Endodermal cell (in vitro differentiated cells): Measurements from ENCODE around the gene PITPNC1. TPM values are rescaled to one million over a fixed set of nuclear protein-coding genes. Genes with fewer than 3 reads are reported as not detected.

ENCODE experiments used
- DNase-seq: peaks from one replicate; pipeline ENCODE4 v3.0.0-alpha.2; 2017
- H3K27ac ChIP-seq: 2 replicates; pipeline ENCODE4 v1.5.1; 2013; ENCODE audit warnings: mild to moderate bottlenecking, low read depth, low read length, moderate library complexity
- H3K27me3 ChIP-seq: 2 replicates; pipeline ENCODE4 v1.6.1; 2013; ENCODE audit warnings: mild to moderate bottlenecking, low read length, moderate library complexity; ENCODE audit not compliant: insufficient read depth, control insufficient read depth, poor library complexity, severe bottlenecking
- H3K36me3 ChIP-seq: 2 replicates; pipeline ENCODE4 v1.7.0; 2013; ENCODE audit warnings: mild to moderate bottlenecking, low read length, moderate library complexity; ENCODE audit not compliant: control insufficient read depth, insufficient read depth
- H3K4me1 ChIP-seq: one replicate; pipeline ENCODE4 v1.7.0; 2013; ENCODE audit warnings: low read length; ENCODE audit not compliant: control insufficient read depth, insufficient read depth
- H3K4me3 ChIP-seq: 2 replicates; pipeline ENCODE4 v1.5.1; 2013; ENCODE audit warnings: mild to moderate bottlenecking, low read length, moderate library complexity
- H3K9ac ChIP-seq: 2 replicates; pipeline ENCODE4 v1.6.1; 2013; ENCODE audit warnings: mild to moderate bottlenecking, low read length, moderate library complexity; ENCODE audit not compliant: poor library complexity, severe bottlenecking; ENCODE audit errors: extremely low read depth
- H3K9me3 ChIP-seq: 2 replicates; pipeline ENCODE4 v1.6.1; 2013; ENCODE audit warnings: mild to moderate bottlenecking, low read length, moderate library complexity; ENCODE audit not compliant: control insufficient read depth
- H3K27ac Mint-ChIP-seq: 2 replicates; pipeline ENCODE4 v1.8.0; 2020; ENCODE audit warnings: mixed read lengths
- H3K27me3 Mint-ChIP-seq: 2 replicates; pipeline ENCODE4 v1.8.0; 2021; ENCODE audit warnings: mild to moderate bottlenecking, mixed read lengths; ENCODE audit not compliant: insufficient read depth
- H3K36me3 Mint-ChIP-seq: 2 replicates; pipeline ENCODE4 v1.8.0; 2020; ENCODE audit warnings: low read depth, mixed read lengths
- H3K4me1 Mint-ChIP-seq: 2 replicates; pipeline ENCODE4 v1.8.0; 2020; ENCODE audit warnings: mixed read lengths
- H3K4me3 Mint-ChIP-seq: 2 replicates; pipeline ENCODE4 v1.8.0; 2020; ENCODE audit warnings: mild to moderate bottlenecking, moderate library complexity, mixed read lengths
- H3K9me3 Mint-ChIP-seq: 2 replicates; pipeline ENCODE4 v1.8.0; 2020; ENCODE audit warnings: mild to moderate bottlenecking, mixed read lengths
- CTCF ChIP-seq: fragments of 200-600 bp; sonication (generic); conservative IDR thresholded peaks from 2 replicates; pipeline ENCODE4 v1.5.0; 2021; ENCODE audit warnings: antibody characterized with exemption, mild to moderate bottlenecking
- WGBS, 2 experiments: methylation state at CpG; one replicate each; pipeline versions ENCODE4 v1.1.5 to v1.1.7; 2013; ENCODE audit warnings: missing lambda C conversion rate in 2 of 2, mixed read lengths in 1 of 2; ENCODE audit not compliant: insufficient coverage in 1 of 2, insufficient read length in 1 of 2; 5-methylcytosine and 5-hydroxymethylcytosine counted together
- total RNA-seq, 2 donors: library from RNA; stranded (reverse); fragmentation: NEBNext Ultra II Directional in 1 of 2; extraction: Animal tissue kit (Norgen Biotek cat#: 25700) in 1 of 2; gene quantifications; 2 replicates in 1 of 2; 3 replicates in 1 of 2; pipeline ENCODE4 v1.2.1, GENCODE V29; 2021

The PITPNC1 gene
- total RNA-seq, 2 donors from 2014 or later = 28.9 to 36.4 TPM

- Histone ChIP-seq H3K4me3 (no peak overlapping the region), H3K4me1 (peaks cover 9% of the 10 kb centered on the region), H3K27ac (no peak overlapping the region), H3K9me3 (no peaks in the 10 kb centered on the region), H3K27me3 (no peaks in the 10 kb centered on the region), H3K9ac (no peak overlapping the region), H3K36me3 (peaks cover 2% of the 10 kb centered on the region)
- H3K36me3 Mint-ChIP-seq = peaks cover 19% of the 10 kb centered on the region
- TF ChIP-seq CTCF = no peak
- peaks cover 4% of the 10 kb centered on the region for H3K9me3 Mint-ChIP-seq
- H3K4me3 Mint-ChIP-seq = no peak overlapping the region
- H3K27me3 Mint-ChIP-seq = no peaks in the 10 kb centered on the region
- H3K27ac Mint-ChIP-seq = no peak overlapping the region
- DNase-seq = no peak
- WGBS, 2 experiments = 90 to 98% methylated on average over 5 to 6 of the region's 6 CpGs
- H3K4me1 Mint-ChIP-seq = peaks cover 20% of the 10 kb centered on the region
Measured at GRCh38 chr17:67392111-67392510, 15.0 kb downstream of the PITPNC1 start.

- Mint-ChIP-seq H3K27me3 (no peaks in the 10 kb centered on the region), H3K36me3 (peaks cover 33% of the 10 kb centered on the region), H3K4me1 (peaks cover 20% of the 10 kb centered on the region), H3K4me3 (no peak overlapping the region), H3K27ac (no peak overlapping the region), H3K9me3 (peaks cover 9% of the 10 kb centered on the region)
- no peak overlapping the region for H3K9ac ChIP-seq
- H3K4me1 ChIP-seq = peaks cover 9% of the 10 kb centered on the region
- H3K4me3 ChIP-seq = no peak overlapping the region
- TF ChIP-seq CTCF = no peak
- no peak overlapping the region for H3K27ac ChIP-seq
- no peak for DNase-seq
- no peaks in the 10 kb centered on the region for H3K27me3 ChIP-seq
- WGBS, 2 experiments = 93 to 96% methylated on average over 7 to 9 of the region's 9 CpGs
- H3K9me3 ChIP-seq = no peaks in the 10 kb centered on the region
- no peaks in the 10 kb centered on the region for H3K36me3 ChIP-seq
Measured at GRCh38 chr17:67393809-67394397, 16.8 kb downstream of the PITPNC1 start.

- Histone ChIP-seq H3K4me1 (no peaks in the 10 kb centered on the region), H3K9ac (no peak overlapping the region), H3K4me3 (no peak overlapping the region), H3K27me3 (no peaks in the 10 kb centered on the region), H3K27ac (no peak overlapping the region), H3K9me3 (no peaks in the 10 kb centered on the region), H3K36me3 (no peaks in the 10 kb centered on the region)
- H3K4me1 Mint-ChIP-seq = peaks cover 7% of the 10 kb centered on the region
- no peak for TF ChIP-seq CTCF
- WGBS, 2 experiments = 92% methylated on average over 2 to 3 of the region's 3 CpGs
- no peaks in the 10 kb centered on the region for H3K27me3 Mint-ChIP-seq
- no peak overlapping the region for H3K27ac Mint-ChIP-seq
- H3K36me3 Mint-ChIP-seq = peaks cover 28% of the 10 kb centered on the region
- no peak overlapping the region for H3K4me3 Mint-ChIP-seq
- H3K9me3 Mint-ChIP-seq = peaks cover 9% of the 10 kb centered on the region
- no peak for DNase-seq
Measured at GRCh38 chr17:67399676-67400075, 22.6 kb downstream of the PITPNC1 start.
